Activated CD8-positive, alpha-beta memory T cell treated with anti-CD3 and anti-CD28 coated beads for 24 hours (primary cell): ENCODE results near the gene RNASE8.

Experiments
- DNase-seq: peaks from one replicate; pipeline ENCODE4 v3.0.0-alpha.2; 2020

RNASE8 gene

GRCh38 chr14:21093769-21094681 is 36.4 kb downstream of the RNASE8 start:
- DNase-seq = peak; percentile 45

- DNase-seq = peak; percentile 1
These were observed 38.0 kb downstream of the RNASE8 start for GRCh38 chr14:21095430-21096205.

GRCh38 chr14:21096438-21096837 is 38.8 kb downstream of the RNASE8 start:
- peak; percentile 48 for DNase-seq

GRCh38 chr14:21096978-21097635 is 39.5 kb downstream of the RNASE8 start:
- no peak for DNase-seq

GRCh38 chr14:21097636-21098075 is 40.0 kb downstream of the RNASE8 start:
- DNase-seq = no peak

GRCh38 chr14:21098076-21098891 is 40.7 kb downstream of the RNASE8 start, which contains the start of gene ZNF219:
TSS of gene ZNF219 (minus strand) at chr14:21098655. CDS start at chr14:21093591, 5,064 bp downstream.
- peak; percentile 68 for DNase-seq

- DNase-seq = no peak
These were observed 41.4 kb downstream of the RNASE8 start for GRCh38 chr14:21098892-21099595.

GRCh38 chr14:21099596-21099985 is 42.0 kb downstream of the RNASE8 start:
- no peak for DNase-seq

GRCh38 chr14:21100931-21101330 is 43.3 kb downstream of the RNASE8 start, which contains the start of gene TMEM253:
TSS of gene TMEM253 (plus strand) at chr14:21101066. CDS start at chr14:21101344, 278 bp downstream.
- DNase-seq = no peak

GRCh38 chr14:21101802-21102413 is 44.3 kb downstream of the RNASE8 start:
- DNase-seq = no peak

GRCh38 chr14:21102521-21103410 is 45.1 kb downstream of the RNASE8 start:
- DNase-seq = no peak

GRCh38 chr14:21103411-21103709 is 45.7 kb downstream of the RNASE8 start:
- DNase-seq = no peak

GRCh38 chr14:21103710-21104447 is 46.3 kb downstream of the RNASE8 start:
- peak; percentile 99 for DNase-seq

GRCh38 chr14:21104448-21105060 is 46.9 kb downstream of the RNASE8 start:
- DNase-seq = no peak

GRCh38 chr14:21105095-21105494 is 47.5 kb downstream of the RNASE8 start:
- DNase-seq = no peak

GRCh38 chr14:21106176-21106497 is 48.5 kb downstream of the RNASE8 start:
- DNase-seq = no peak

- peak; percentile 89 for DNase-seq
These were observed 49.1 kb downstream of the RNASE8 start for GRCh38 chr14:21106498-21107282.

GRCh38 chr14:21107283-21107800 is 49.7 kb downstream of the RNASE8 start:
- DNase-seq = no peak
